Measurements from ENCODE around the gene PAQR7.
"Not testable (repeated sequence)": the region's sequence is repeated elsewhere in the genome, so short reads cannot be mapped to it uniquely, and the experiment has no call there.

The PAQR7 gene

GRCh38 chr1:25844536-25845337 lies 30.8 kb downstream of the PAQR7 start:
- no peak for DNase-seq

GRCh38 chr1:25843483-25843882 lies 32.0 kb downstream of the PAQR7 start:
- DNase-seq = no peak

DNA sequence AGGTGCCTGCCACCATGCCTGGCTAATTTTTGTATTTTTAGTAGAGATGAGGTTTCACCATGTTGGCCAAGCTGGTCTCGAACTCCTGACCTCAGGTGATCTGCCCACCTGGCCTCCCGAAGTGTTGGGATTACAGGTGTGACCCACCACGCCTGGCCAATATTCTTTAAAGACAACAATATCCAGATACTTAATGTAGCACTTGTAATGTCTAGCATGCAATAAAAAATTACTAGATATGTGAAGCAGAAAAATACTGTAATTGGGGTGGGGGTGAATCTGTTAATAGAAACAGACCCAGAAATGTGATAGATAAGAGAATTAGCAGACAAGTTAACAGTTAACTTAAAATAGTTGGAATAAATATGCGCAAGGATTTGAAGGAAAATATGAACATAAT lies 35.7 kb downstream of the PAQR7 start:
- not testable (repeated sequence) for DNase-seq

DNA sequence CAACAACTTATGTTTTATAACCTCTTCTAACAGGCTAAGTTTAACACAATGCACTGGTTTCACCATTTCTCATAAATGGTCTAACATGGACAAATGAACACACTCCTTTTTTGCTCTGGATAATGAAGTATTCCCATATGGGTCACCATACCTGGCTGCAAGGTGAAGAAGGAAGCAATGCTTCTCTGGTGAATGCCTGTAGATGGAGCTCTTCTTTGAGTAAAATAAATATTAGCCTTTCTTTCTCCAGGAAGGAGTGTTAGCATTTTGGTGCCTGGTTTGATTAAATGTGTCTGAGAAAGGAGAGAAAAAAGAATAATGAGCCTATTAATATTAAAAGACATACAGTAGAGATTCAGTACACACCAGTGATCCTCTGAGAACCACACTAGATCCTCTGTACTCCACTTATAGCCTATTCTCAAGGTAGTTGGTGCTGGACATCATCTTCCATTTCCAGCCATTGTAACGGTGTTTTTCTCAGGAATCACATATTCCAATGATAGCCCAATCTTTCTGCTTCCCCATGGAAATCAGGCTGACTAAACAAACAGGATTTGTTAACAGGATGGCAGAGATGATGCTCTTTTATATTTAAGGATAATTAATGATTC lies 38.1 kb downstream of the PAQR7 start:
- DNase-seq = no peak

- DNase-seq = no peak
Observed at GRCh38 chr1:25836695-25837094, 38.8 kb downstream of the PAQR7 start.

GRCh38 chr1:25834894-25835293 lies 40.6 kb downstream of the PAQR7 start:
- DNase-seq = no peak

- no peak for DNase-seq
Observed at GRCh38 chr1:25833158-25833557, 42.4 kb downstream of the PAQR7 start.

- DNase-seq = no peak
Observed at GRCh38 chr1:25832336-25833037, 43.0 kb downstream of the PAQR7 start.

GRCh38 chr1:25831569-25832196 lies 43.8 kb downstream of the PAQR7 start:
- DNase-seq = no peak

DNA sequence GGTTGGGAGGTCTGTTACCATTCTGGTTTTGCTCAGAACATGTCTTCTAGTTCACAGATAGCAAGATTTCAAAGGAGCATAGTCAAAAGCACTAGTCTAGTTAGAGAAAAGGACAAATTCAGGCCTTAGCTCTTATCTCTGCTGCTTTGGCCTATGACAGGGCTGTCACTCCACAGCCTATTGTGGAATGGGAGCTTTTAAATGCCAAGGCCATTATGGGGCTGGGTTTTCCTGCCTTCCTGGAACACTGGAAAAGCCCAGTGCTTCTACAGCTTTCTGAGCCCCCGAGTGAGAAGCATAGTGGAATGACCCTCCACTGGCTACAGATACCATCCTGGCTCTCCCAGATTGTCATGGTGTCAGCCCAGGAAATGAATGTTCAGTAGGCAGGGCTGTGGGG lies 46.5 kb downstream of the PAQR7 start:
- DNase-seq = no peak

DNA sequence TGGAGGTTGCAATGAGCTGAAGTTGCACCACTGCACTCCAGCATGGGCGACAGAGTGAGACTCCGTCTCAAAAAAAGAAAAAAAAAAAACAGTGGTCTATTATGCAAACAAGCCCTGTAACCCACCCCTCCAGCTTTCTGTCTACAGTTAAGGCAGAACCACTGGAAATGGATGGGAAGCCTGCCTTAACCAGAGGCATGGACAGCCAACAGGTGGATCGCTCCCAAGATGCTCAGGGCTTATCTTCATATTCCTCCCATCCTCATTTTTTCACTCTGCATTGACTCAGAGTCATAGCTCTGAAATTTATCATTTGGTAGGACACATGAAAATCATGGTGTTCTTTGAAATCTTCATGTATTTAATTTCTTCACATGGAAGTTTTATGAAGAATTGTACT lies 47.0 kb downstream of the PAQR7 start:
- DNase-seq = no peak

- no peak for DNase-seq
Observed at GRCh38 chr1:25826571-25826970, 48.9 kb downstream of the PAQR7 start.

GRCh38 chr1:25825605-25826004 lies 49.9 kb downstream of the PAQR7 start:
- DNase-seq = no peak

DNA sequence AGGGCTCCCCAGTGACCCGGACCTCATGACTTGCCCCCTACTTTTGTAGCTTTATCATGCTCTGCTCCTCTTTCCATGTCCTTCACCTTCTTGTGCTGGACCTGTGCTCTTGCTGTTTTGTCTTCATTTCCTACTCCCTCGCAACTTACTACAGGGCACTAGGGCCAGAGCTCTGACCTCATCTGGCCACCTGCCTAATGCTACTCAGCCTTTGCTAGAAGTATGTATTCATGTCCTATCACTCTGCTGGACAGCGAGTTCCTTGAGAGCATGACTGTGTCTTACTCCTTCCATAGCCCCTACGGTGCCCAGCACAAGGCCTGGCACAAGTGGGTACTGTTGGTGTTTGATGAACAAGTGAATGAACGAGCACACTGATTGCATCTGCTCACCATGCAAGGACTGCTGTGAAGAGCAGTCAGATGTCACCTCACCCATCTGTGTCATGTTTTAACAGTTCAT lies 53.8 kb downstream of the PAQR7 start:
- no peak for DNase-seq

- DNase-seq = no peak
Observed at GRCh38 chr1:25821112-25821476, 54.4 kb downstream of the PAQR7 start.

- no peak for DNase-seq
Observed at GRCh38 chr1:25820247-25821111, 55.0 kb downstream of the PAQR7 start.

DNA sequence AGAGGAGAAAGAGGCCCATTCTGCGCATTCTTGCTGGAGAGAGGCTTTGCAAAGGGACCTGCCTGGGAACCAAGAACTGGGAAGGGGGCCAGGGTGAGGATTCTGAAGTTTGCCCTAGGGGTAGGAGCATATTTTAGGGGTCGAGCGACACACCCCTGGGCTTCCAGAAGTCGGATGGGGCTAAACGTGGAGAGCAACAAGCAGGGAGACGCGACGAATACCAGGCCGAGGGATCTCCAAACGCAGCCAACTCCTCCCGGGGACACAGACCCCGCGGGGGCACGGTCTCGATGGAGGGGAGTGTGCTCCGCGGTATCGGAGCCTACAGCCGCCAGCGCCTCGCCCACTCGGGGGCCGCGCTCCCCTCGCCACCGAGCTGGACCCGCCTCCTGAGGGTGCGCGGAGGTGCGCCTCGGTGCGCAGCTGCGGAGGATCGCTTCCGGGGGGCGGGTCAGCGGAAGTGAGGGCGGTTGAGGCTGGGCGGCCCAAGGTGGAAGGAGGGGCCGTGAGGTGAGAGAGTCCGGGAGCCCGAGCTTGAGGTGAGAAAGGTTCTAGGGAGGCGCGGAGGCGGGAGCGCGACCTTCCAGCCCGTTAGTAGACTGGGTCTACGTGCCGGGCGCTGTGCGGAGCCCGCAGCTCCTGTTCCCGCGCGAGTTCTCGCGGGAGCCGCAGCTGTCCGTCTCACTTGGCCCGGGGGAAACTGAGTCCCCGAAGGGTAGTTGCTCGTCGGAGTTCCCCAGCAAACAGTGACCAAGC lies 55.8 kb downstream of the PAQR7 start, which contains the start of gene MTFR1L:
Gene MTFR1L, plus strand, starts transcription at position 464 of the 756 bp plus-strand sequence. CDS start 3,151 bp downstream, outside the sequence.
- DNase-seq = peak; percentile 91

DNA sequence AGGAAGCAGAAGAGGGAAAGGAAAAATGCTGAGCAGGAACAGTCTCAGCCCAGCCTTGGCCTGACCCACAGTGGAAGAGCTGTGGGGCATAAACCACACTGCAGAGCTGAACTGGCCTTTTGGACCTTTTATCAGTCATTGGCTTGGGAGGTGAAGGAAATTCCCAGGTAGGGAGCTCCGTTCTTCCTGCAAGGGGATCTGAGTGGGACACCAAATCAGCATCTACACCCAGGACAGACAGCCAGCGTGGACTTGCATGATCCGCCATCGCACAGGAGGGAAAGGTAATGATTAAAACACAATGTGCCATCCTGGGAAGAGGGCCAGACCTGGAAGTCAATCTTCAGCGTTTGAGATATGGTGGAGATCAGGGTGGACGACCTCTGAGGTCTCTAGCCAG lies 56.9 kb downstream of the PAQR7 start:
- no peak for DNase-seq

- DNase-seq = no peak
Observed at GRCh38 chr1:25817840-25818501, 57.5 kb downstream of the PAQR7 start.

DNA sequence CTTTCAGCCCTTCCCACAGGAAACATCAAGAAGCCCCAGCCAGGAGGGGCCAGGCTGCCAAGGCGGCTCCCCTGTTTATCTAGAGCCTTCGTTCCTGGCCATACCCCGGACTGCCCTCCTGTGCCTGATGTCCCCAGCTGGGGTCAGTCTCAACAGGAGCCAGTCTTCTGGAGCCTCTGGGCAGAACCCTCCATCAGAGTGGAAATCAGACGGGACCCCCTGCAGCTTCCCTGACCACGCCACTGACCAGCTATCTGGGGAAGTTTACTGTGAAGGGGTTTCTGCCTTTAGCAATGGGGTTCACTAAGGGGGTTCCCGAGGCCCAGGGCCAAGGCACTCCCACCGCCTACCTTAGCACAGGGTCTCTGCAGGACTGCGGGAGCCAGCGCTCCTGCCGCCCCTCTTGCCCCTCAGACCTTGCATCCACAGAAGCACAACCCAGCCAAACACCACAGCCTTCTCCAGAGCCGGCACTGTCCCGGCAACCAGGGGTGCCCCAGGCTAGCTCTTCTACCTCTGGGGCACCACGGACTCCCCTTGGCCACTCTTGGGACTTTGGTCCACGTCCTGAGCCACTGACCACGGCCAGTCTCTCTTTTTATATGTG lies 59.3 kb downstream of the PAQR7 start:
- DNase-seq = no peak
